SK-N-MC (cell line): ENCODE results near the gene SCD5.

Experiments used
- EZH2 ChIP-seq: fragments of 200-600 bp; sonication (generic); IDR thresholded peaks from one replicate; pipeline ENCODE4 v1.6.1; 2017; ENCODE audit warnings: antibody characterized with exemption
- POLR2AphosphoS5 ChIP-seq: IDR thresholded peaks from 2 replicates; pipeline ENCODE4 v1.6.1; 2012; ENCODE audit warnings: mild to moderate bottlenecking, low read depth, low read length, borderline replicate concordance

- TF ChIP-seq POLR2AphosphoS5 (no peak), EZH2 (no peak)
Measured at GRCh38 chr4:82642331-82642730, 156.3 kb downstream of the SCD5 start.
